Subcutaneous adipose tissue (tissue), 4 donors: ENCODE results near the gene SPN. TPM values are rescaled to one million over a fixed set of nuclear protein-coding genes. Genes with fewer than 3 reads are reported as not detected.

ENCODE experiments used
- CTCF ChIP-seq: fragments of 450-650 bp; IDR thresholded peaks from one replicate; pipeline ENCODE4 v1.5.1; 2016; ENCODE audit warnings: low read depth, mild to moderate bottlenecking, control low read depth, antibody characterized with exemption, moderate library complexity
- total RNA-seq, 4 donors: library from RNA; depleted of rRNA; stranded (reverse); fragments of >200 nt; gene quantifications; one replicate each; pipeline ENCODE4 v1.1.0, GENCODE V29; 2016

Gene SPN
- 1 to 10 TPM; 1.1 to 8.7 (median 1.8) TPM for total RNA-seq

- no peak for TF ChIP-seq CTCF
Measured at GRCh38 chr16:29663016-29663806, at the start of gene SPN. TSS of gene SPN (plus strand) at chr16:29663247. CDS start at chr16:29663729, 482 bp downstream.

GRCh38 chr16:29641561-29641960 is 21.5 kb upstream of the SPN start:
- no peak for TF ChIP-seq CTCF

GRCh38 chr16:29643596-29643995 is 19.5 kb upstream of the SPN start:
- TF ChIP-seq CTCF: no peak

- TF ChIP-seq CTCF: no peak
Measured at GRCh38 chr16:29644338-29644857, 18.6 kb upstream of the SPN start.

- no peak for TF ChIP-seq CTCF
Measured at GRCh38 chr16:29644973-29645693, 17.9 kb upstream of the SPN start.

- TF ChIP-seq CTCF: no peak
Measured at GRCh38 chr16:29645694-29646187, 17.3 kb upstream of the SPN start.

GRCh38 chr16:29646947-29647346 is 16.1 kb upstream of the SPN start:
- TF ChIP-seq CTCF: no peak
